GM18951 (cell line): ENCODE results near the gene ST8SIA4.

ENCODE experiments used
- POLR2A ChIP-seq: IDR thresholded peaks from 4 replicates; pipeline ENCODE4 v1.6.1; 2011; ENCODE audit warnings: mild to moderate bottlenecking; ENCODE audit not compliant: insufficient read length, insufficient read depth; ENCODE audit errors: extremely low read depth
- in situ Hi-C: fragments of 300-500 bp; cut with MboI; formaldehyde crosslinking; loops from one replicate; pipeline ENCODE4 v1.12.0; 2022; ENCODE audit warnings: low sequenced_read_pairs, mixed read lengths, inconsistent platforms; ENCODE audit not compliant: unreplicated experiment

ST8SIA4 gene

DNA sequence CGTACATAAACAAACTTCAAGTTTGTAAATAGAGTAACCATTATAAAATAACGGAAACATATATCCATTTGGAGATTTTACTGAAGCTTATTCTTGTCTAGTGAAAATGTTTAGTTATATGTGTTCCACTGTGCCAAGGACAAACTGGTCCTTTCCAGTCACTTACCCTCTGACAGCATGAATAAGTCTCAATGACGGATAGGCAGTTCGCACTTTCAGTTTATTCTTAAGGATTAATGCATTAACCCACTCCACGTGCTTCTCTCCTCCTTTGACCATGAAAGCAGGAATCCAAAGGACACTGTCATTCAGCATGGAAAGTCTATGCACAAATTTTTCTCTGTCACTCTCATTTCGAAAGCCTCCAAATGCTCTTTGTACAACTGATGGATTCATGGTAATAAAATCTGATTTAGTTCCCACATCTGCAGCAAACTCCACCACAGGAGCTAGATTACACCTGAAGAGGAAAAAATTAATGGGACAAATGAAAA, 47.1 kb downstream of the ST8SIA4 start:
- in situ Hi-C loops = no loop called here
- TF ChIP-seq POLR2A = no peak

DNA sequence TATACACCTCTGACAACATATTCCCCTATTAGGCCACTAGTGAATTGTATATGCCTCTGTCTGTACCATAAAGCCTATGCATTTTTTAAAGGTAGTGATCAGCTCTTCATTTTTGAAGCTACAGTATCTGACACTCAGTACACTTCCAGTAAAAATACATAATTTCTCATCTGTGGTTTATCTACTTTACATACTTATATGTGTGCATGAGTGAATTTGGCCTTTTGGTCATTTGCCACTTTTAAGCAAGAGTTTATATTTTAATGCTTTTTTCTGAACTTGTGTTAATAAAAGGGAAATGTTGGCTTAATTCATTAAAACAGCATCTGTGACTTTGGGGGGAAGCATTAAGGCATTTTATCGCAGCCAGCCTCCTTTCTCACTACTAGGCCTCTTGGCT, 47.8 kb downstream of the ST8SIA4 start:
- in situ Hi-C loops = no loop called here
- TF ChIP-seq POLR2A = no peak

DNA sequence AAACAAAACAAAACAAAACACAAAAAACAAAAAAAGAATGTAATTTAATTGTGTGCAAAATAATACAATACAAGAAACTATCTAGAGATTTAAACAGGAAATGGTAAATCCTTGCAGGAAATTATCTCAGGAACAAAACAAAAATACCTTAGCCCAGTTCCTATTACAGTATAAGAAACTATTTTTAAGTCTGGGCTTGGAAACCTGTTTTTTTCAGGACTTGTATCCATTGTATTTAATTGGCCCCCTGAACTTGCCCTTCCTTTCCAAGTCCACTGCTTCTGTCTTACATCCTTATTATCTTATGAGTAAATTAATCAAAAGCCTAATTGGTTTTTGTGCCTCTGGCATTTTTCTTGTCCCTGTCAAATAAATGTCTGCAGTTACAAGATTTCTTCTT, 48.5 kb downstream of the ST8SIA4 start:
- in situ Hi-C loops = loop anchor here (5.0 kb wide), 1 partner anchor 48 kb away; the partner anchor contains the start of gene ST8SIA4
- TF ChIP-seq POLR2A = no peak

DNA sequence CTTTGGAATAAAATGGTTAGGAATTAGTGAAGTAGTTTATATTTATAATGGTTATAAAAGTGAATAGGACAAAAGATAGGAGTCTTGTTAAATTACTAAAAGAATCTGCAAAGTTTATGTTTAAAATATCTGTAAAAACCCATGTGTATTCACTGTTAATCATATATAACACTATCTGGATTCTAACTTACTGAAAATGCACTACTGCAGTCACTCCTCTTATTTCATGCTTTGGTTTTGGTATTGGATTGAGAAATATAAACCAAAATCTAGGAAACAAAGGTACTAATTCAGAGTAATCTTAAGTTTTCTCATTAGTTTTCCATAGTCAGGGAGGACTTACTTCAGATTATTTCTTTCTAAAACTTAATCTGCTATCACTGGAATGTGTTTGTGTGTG, 49.5 kb downstream of the ST8SIA4 start:
- in situ Hi-C loops = loop anchor here (5.0 kb wide), 1 partner anchor 49 kb away; the partner anchor contains the start of gene ST8SIA4
- no peak for TF ChIP-seq POLR2A

DNA sequence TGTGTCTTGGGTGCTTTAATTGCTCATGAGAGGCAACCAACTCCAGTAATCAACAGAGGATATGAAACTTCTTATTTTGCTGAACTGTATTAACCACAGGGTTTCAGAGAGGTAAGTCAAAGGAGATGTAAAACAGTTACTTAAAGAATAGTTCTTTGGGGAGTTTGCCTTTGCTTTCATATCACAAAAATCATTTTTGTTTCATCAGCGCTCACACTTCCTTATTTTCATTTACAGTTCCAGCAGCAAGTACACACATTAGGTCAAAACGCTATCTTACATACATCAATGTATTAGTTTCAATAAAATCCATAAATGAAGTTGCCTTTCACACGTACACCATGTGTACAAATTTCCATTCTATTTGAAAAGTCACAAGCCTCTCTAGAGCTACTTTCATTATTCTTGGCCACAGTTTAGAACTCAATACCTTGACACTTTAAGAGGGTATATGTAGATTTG, 50.1 kb downstream of the ST8SIA4 start:
- TF ChIP-seq POLR2A = no peak
- in situ Hi-C loops = loop anchor here (5.0 kb wide), 1 partner anchor 49 kb away; the partner anchor contains the start of gene ST8SIA4

DNA sequence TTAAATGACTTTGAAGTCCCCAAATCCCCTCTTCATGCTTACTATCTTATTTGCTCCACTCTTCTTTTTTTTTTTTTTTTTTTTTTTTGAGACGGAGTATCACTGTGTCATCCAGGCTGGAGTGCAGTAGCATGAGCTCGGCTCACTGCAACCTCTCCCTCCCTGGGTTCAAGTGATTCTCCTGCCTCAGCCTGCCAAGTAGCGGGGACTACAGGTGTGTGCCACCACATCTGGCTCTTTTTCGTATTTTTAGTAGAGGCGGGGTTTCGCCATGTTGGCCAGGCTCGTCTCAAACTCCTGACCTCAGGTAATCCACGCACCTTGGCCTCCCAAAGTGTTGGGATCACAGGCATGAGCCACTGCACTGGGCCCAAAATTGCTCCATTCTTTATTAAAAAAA, 51.0 kb downstream of the ST8SIA4 start:
- no peak for TF ChIP-seq POLR2A
- in situ Hi-C loops = loop anchor here (5.0 kb wide), 1 partner anchor 50 kb away; the partner anchor contains the start of gene ST8SIA4

DNA sequence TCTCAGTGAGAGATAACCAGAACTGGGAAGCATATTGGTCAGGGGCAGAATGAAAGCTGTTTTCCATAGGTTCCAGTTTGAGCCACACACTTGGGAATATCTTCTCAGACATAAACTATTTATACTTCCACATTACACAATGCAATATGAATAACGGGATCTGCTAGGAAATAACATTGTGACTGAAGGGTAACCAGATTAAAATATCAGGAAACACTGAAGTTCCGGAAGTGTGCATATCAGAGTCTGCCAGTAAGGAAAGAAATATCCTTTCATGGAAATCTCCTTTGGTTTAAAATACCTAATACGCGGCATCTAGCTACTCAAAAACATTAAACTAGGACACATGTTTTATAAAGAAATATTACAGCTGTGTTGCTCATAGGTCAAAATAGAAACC, 56.3 kb downstream of the ST8SIA4 start:
- TF ChIP-seq POLR2A = no peak
- in situ Hi-C loops = no loop called here

DNA sequence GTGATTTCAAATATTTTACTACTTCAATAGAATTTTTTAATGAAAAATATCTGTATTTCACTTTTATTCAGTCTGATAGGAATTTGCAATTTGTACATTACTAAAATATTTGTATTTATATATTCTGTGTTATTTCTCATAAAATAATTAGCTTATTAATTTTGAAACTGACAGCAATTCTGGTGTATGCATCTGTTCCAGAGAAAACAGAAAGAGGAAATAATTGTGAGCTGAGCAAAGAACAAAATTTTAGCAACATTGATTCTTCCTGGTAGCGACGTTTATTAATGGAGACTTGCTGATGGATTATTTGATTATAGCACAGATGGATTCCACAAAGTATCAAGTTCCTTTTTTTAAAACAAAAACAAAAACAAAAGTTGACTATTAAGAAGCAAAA, 61.0 kb downstream of the ST8SIA4 start:
- no peak for TF ChIP-seq POLR2A
- in situ Hi-C loops = no loop called here

DNA sequence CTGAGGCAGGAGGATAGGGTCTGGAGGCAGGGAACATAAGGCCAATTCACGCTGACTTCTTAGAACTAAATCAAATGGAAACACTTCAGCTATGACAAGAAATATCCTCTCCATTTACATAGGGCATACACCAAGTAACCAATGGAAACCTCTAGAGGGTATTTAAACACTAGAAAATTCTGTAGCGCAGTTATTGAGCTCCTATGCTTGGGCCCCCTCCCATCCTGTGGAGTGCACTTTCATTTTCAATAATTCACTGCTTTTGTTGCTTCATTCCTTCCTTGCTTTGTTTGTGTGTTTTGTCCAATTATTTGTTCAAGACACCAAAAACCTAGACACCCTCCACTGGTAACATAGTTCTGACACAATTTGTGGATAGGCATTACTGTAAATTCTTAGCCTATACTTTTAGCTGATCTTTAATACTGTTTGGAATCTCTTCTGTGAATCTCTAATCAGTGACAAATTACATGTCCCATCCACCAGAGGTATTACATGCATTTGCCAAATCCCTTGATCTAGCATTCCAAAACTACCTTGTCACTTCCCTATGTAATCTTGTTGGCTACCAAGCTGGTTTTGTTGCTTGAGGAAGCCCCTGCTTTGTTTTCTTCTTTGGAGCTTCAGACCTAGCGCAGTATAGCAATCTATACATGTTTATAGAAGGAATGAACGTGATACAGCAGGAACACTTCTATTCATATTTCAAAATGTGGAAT, 61.6 kb downstream of the ST8SIA4 start:
- TF ChIP-seq POLR2A = no peak
- in situ Hi-C loops = no loop called here

DNA sequence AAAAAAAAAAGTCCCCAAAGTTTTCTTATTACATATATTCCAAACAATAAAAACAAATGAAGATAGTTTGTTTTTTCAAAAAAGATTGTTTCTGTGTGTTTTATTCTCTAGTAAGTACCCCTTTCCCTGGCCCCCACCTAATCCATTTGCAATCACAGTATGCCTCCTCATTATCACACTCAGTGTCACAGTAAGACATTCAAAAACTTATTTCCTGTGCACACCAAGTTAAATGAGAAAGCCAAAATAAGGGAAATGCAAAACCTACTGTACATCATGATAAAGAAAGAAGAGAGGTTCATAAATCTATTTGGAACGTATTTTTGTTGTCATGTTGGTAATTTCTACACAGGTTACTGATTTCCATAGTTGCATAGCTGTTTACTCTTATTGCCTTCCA, 62.3 kb downstream of the ST8SIA4 start:
- in situ Hi-C loops = no loop called here
- TF ChIP-seq POLR2A = no peak

DNA sequence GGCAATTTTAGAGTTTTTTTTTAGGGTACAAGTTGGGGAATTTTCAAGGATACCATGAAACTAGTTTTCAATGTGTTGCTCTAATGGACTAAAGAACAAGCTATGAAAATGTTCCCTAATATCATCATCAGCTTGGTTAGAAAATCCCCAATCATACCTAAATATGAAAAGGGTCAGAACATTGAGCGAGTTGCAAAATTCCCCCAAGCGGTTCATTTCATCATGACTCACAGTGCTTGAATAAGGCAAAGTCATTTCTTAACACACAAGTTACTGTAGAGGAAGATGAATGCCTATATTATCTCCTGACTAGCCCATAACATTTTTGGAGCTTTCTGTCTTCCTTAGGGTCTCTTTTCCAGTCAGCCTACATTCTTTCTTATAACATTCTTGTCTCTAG, 62.7 kb downstream of the ST8SIA4 start:
- in situ Hi-C loops = no loop called here

DNA sequence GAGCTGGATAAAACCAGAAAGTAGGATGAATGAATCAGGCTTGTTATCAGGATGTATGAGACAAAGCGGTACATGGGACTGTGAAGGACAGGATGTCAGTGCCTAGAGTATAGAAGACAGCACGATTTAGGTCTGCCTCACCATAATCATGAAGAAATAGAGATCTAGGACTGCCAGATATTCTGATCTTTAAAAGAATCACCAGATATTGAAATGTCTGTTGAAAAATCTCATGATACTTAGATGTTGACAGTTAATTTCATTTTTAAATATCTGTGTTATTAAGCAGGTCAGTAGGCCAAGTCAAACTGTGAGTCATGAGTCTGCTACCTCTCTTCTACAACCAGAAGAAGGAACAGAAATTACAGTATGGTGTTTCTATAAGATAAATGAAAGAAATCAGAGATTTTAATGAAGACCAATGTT, 65.0 kb downstream of the ST8SIA4 start:
- in situ Hi-C loops = no loop called here
- TF ChIP-seq POLR2A = no peak

More for the DNA sequence above, 62.7 kb downstream of the ST8SIA4 start:
- TF ChIP-seq POLR2A = no peak

DNA sequence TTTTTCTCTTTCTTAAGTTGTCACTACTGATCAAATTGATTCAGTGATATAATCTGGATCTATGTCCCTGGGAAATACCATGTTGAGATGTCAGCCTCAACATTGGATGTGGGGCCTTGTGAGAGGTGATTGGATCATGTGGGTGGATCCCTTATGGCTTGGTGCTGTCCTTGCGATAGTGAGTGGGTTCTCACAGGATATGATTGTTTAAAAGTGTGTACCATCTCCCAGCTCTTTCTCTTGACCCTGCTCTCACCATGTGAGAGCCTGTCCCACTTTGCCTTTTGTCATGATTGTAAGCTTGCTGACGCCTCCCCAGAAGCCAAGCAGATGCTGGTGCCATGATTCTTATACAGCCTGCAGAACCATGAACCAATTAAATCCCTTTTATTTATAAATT, 68.6 kb downstream of the ST8SIA4 start:
- TF ChIP-seq POLR2A = no peak
- in situ Hi-C loops = no loop called here

DNA sequence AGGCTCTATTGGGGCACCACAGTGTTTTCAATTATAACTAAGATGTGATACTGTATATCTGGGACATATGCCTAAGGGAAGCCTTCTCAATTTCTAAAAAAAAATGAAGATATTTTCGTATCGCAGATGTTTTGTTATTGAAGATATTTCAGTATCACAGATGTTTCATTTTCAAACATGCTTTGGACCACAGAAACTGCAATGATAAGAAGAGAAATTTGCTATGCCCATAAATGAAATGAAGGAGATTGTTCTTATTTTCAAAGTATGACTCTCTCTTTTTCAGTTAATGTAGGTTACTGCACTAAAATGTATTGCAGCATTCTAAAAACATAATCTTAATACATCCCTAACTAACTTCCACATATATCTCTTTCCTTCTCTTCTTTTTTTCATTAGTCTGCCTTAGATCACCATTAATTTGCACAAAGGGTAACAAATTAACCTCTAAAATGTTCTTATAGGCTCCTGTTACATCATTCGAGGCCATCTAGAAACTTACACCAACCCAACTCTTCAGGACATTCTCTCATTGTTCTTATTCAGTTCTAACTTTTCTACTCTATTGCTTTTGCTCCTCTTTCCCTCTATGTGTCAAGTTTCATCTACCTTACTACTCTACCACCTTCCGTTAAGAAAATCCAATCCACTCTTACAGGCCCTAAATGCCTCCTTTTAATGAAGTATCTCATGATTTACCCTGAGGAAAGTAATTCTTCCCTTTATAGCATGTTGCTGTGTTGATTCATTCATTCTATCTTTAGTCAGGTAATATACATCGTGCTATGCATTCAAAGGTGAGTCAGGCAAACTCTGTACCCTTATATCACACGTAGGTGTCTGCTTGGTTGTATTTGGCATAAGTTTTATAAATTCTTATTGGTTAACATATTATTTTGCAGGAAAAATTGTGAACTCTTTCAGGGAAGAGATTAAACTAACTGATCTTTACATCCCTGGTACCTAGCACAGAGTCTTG, 70.5 kb downstream of the ST8SIA4 start:
- no peak for TF ChIP-seq POLR2A
- in situ Hi-C loops = no loop called here

DNA sequence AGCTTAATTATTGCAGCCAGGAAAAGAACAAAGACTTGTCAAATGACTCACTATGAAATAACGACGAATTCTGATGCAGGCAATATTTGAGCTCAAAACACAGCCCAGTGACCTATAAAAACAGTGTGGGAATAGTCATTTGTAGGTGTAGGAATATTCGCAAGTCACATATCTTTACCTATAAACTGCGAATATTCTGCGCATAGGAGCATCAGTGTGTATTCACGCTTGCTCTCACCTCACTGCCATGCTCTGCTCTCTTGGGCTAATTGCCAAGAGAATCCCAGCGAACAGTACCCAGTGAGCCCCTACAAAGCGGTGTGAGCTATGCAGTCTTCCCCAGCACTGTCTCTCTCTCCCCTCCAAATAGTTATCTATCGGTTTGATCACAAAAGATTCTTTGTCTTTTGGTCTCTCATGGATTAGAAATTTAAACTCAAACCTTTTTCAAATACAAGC, 74.2 kb downstream of the ST8SIA4 start:
- in situ Hi-C loops = no loop called here
- TF ChIP-seq POLR2A = no peak
